NCI-H146 treated with DMSO at 0.1 percent for 48 hours (cell line): ENCODE data around the gene AKAP8.
"Not testable (repeated sequence)": the region's sequence is repeated elsewhere in the genome, so short reads cannot be mapped to it uniquely, and the experiment has no call there.

Source experiments
- DNase-seq: peaks from one replicate; lab custom pipeline; 2025; ENCODE audit not compliant: unreplicated experiment; lab: John Stamatoyannopoulos, UW

The AKAP8 gene

DNA sequence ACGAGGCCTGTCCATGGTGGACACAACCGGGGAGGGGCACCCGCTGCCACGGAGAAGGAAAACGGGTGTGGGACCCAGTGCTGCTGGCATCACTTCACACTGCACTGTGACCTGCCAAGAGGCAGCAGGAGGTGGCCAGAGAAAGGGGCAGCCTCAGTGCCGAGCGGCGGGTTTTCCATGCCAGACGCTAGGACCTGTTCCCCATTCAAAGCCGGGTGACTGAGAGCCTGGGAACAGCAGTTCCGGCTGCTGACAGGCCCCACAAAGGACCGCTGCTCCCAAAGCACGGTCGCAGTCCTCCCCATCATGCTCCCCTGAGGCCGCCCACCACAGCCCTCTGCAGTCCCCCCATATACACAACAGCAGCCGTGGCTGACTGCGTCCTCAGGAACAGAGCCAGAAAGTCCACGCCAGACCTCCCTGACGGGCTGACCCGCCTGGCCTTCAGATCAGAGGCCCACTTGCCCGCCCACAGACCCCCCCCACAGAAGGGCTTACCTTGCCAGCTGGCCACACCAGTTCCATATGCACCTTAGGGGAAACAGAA lies 5.4 kb downstream of the AKAP8 start:
- no peak for DNase-seq

DNA sequence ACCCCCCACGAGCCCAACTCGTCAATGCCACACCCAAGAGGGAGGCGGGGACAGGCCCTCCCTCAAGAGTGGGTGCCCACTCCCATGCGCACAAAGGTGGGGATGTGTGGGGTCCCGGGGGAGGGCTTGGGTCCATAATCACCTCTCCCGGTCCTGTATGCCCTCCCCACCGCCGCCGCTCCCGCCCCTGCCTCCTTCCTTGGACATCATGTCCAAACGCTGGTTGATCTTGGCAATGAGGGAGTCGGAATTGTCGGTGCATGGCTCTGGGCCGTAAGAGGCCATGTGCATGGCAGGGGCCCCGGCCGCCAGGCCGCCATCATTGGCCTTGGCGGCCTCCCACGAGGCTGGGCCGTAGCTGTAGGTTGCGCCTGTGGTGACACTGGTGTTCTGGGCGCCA lies 5.9 kb downstream of the AKAP8 start:
- DNase-seq: no peak

DNA sequence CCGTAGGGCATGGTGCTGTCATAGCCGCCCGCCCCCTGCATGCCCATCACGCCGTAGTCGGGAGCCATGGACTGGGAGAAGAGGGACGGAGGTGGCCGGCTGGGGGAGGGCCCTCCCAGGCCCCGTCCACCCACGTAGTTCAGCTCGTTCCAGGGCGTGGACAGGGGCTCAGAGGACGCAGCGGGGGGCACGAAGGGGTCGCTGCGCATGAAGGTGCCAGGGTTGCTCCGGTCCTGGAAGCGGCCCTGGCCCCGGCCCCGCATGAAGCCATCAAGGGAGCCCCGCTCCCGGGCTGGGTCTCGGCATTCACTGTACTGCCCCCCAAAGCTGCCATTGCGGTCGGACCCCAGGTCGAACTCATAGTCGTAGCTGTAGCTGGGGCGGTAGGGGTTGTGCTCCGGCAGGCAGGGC lies 6.7 kb downstream of the AKAP8 start:
- DNase-seq: no peak

DNA sequence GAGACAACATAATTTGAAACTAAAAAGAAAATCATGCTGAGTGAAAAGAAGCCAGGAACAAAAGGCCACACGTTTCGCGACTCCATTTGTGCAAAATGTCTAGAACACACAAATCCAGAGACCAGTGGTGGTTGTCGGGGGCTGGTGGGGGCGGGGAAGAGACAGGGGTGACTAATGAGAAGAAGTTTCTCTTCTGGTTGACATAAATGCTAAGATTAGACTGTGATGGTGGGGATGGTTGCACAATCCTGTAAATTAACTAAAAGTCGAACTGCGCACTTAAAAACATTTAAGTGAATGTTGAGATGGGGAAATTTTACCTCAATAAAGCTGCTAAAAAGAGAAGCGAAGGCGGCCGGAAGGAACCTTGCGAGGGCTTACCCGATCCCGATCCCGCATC lies 7.1 kb downstream of the AKAP8 start:
- no peak for DNase-seq

DNA sequence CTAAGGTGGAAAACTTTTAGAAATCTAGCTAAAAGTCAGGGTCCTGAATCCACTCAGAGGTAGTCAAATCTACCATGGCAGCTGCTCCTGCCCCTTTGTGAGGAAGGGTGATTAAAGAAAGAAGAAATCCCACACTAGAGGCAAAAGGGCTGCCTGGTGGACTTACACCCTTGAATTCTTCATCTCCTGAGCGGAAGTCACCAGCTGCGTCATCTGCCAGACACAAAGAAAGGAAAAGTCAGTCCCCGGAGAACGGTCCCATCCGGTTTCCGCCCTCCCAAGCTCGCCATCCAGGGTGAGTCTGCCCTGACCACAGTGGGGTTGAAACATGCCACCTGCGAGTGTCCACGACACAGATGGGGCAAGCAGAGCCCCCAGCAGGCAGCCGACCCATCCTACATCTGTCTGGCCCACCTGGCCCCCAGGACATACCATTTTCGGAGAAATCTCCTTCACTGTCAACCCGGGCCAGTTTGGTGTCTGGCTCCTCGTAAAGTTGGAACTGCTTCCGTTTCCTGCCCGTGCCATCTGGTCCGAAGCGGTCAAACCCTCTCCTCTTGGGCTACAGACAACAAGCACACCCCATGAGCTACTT lies 7.7 kb downstream of the AKAP8 start:
- no peak for DNase-seq

DNA sequence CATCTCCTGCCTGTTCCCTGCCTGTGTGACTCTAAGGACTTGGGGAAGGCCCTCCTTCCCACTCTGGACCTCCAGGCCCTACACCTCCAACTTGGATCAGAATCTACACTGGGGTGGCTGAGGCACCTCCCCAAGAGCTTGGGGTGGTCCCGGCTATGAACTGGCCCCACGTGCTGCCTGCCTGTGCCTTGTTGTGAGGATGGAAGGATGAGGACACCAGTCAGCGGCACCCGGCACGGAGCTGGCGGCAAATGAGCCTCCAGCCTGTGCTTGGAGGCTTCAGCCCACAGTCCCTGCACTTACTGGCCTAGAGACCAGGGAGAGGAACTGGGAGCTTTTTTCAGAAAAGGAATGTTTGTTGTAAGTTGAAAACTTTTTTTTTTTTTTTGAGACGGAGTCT lies 8.5 kb downstream of the AKAP8 start:
- no peak for DNase-seq

DNA sequence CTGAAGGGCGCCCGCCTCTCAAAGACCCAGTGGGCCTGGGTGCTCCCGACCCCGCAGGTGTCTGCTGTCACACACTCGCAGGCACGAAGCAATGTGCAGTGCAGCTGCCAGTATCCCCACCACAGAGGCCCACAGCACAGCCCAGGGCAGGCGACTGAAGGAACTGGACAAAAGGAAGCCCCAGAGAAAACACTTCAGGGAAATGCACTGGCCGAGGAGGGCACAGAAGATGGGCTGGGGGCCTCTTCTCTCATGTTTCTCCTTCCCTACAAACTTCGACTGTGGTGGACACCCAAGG lies 10.0 kb downstream of the AKAP8 start:
- no peak for DNase-seq

DNA sequence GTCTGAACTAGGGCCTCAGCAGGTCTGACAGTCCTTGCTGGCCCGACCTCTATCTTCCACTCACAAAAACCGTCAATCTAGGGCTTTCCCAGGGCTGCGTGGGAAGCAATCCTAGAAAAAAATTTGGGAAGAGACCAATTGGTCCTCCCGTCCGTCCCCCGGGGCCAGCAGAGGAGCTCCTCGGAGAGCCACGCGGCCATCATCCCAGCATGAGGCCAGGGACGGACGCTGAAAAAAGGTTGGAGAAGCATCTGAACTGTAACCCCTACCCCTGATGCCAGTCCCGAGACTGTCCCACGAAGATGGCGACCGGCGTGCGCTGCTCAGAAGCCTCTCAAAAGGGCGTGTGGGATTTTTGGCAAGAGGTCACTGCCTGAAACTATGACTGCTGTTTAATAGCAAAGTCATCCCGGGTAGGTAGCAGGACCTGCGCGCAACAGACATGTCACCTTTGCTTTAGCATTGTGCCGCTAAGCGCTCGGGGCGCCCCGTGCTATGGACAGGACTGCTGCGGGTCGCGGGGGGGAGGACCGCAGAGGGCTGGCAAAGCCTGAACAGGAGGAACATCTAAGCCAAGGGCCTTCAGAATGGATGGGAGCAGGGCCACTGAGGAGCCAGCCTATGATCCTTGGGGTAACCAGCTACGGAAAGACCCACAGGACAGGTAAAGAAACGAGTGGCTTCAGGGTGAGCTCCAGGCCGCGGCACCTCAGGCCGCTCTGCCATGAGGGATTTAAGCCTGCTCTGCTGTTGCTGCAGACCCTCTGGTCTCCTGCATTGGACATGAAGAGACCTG lies 10.6 kb downstream of the AKAP8 start:
- no peak for DNase-seq

DNA sequence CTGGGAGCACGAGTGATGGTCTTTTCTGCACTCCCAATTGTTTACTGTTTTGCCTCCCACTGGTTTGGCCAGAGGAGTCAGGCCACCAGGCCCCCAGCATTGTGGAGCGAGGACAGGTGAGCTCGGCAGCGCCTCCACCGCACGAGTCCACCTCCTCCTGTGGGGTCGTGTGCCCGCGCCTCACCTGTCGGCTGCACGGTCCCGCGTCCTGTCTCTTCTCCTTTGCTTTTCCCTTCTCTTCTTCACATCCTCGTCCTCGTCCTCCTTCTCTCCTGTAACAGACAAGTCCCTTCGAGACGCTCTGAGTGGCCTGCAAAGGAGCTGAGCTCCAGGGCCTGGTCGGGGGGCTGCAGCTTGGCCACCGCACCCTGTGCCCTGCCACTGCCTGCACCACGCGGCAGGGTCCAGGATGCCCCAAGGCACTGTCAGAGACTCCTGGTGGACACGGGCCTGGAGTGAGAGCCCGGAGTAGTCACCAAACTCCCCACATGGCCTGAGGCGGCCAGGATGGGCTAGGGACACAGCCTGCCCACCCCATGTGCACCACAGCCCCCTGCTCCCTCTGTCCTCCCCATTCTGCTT lies 11.4 kb downstream of the AKAP8 start:
- no peak for DNase-seq

DNA sequence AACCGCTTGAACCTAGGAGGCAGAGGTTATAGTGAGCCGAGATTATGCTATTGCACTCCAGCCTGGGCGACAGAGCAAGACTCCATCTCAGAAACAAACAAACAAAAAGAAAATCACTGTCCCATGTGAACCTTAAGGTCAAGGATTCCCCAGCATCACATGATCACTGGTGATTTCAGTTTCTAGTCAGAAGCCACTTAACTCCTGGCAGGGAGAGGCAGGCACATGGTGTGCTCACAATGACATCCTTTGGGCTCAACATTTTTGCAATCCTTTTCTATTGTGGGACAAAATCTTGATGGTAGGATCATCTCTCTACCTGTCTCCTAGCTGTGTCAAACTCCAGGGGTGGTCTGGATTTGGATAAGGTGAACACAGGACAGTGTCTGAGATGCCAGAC lies 12.1 kb downstream of the AKAP8 start:
- no peak for DNase-seq

DNA sequence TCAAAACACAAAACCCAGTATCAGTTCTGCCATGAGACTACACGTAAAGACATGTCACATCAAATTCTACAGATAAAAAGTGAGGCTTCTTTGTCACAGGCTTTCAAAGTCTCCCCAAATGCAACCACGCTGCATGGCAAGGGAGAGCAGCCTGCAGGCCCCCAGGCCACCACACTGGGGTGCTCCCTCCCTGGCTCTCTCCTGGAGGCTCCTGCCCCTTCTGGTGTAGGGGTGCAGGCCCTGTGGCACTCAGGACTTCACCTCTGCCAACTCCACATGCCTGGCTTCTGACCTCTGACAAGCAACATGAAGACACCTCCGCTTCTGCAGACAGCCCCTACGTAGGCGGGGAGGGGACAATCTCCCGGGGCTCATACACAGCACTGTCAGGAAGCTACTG lies 14.3 kb downstream of the AKAP8 start:
- DNase-seq: no peak

DNA sequence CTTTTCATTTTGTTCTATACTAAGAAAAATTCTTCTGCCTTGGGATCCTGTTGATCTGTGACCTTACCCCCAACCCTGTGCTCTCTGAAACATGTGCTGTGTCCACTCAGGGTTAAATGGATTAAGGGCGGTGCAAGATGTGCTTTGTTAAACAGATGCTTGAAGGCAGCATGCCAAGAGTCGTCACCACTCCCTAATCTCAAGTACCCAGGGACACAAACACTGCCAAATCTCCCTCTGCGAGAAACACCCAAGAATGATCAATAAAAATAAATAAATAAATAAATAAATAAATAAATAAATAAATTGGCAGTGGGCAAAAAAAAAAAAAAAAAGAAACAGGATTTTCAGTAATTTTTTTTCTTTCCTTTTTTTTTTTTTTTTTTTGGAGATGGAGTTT lies 15.8 kb downstream of the AKAP8 start:
- not testable (repeated sequence) for DNase-seq

DNA sequence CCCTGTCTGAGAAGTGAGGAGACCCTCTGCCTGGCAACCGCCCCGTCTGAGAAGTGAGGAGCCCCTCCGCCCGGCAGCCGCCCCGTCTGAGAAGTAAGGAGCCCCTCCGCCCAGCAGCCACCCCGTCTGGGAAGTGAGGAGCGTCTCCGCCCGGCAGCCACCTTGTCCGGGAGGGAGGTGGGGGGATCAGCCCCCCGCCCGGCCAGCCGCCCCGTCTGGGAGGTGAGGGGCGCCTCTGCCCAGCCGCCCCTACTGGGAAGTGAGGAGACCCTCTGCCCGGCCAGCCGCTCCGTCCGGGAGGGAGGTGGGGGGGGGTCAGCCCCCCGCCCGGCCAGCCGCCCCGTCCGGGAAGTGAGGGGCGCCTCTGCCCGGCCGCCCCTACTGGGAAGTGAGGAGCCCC lies 16.5 kb downstream of the AKAP8 start:
- DNase-seq: not testable (repeated sequence)

DNA sequence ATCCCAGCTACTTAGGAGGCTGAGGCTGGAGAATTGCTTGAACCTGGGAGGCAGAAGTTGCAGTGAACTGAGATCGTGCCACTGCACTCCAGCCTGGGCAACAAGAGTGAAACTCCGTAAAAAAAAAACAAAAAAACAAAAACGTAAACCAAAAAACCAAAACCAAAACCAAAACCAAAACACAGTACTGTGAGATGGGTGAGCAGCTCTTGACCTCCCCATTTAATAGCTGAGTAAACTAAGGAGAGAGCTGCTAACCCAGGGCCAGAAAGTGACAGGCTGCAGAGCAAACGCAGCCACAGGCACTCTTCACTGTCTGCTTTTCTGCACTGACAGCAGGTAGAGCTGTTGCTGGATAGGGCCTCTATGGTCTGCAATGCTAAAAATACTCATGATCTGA lies 19.6 kb downstream of the AKAP8 start:
- DNase-seq: not testable (repeated sequence)

DNA sequence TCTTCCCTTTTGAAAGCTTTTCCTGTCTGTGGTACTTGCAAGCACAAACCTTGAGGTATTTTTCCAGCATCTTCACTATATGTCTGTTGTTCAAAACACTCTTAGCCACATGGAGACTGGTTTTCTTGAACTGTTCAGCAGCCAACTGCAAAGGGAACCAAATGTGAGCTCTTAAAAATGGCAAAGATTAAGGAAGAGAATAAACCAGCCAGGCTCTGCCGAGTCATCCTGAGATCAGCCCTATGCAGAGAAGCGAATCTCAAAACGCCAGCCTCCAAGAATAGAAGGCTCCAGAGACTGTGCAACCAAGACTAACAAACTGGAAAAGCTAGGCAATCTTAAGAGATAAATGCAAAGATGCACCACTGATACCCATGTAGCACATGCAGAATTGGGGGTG lies 20.7 kb downstream of the AKAP8 start:
- no peak for DNase-seq

DNA sequence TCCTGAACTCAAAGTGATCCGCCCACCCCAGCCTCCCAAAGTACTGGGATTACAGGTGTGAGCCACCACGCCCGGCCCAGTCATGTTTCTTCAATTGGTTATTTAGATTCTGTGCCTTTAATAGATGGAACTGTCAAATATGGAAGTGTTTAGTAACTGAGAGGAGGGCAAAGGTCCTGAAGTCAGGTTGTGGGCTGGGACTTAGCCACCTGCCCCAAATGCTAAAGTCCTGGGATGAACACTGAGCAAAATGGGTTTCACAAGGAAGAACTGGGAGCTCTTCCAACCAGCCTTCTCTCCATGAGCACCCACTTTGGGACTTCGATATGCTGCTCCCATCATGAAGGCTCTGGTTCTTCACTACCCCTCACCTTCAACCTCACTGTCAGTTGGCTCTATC lies 21.7 kb downstream of the AKAP8 start:
- DNase-seq: no peak

DNA sequence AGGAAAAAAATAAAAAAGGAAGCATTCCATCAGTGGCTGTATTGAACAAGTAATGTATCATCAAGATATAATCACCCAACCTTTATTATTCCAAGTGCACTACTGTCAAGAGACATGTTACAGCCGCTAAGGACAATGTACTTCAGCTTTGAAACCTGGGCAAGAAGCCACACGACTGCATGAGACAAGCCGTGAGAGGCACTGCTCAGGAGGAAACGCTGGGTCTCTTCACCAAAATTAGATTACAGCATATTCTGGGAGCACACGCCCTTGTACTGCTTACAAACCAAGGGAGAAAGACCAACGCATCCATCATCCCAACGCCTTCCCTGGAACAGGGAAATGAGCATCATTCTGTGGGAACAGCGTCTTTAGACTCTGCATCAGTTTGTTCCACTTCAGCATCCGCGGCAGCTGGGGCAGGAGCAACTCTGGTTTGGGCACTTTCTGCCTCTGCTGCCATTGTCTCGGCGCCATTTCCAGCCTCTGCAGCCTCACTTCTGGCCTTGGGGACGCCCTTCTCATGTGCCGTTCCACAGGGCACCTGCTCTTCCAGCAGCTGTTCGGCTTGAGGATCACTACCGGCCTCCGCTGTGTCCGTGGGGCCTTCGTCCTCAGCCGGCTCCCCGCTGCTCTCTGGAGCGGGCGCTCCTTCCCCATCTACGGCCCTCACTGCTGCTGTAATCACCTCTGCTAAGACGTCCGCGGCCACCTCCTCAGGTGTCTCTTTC lies 24.9 kb downstream of the AKAP8 start:
- no peak for DNase-seq

DNA sequence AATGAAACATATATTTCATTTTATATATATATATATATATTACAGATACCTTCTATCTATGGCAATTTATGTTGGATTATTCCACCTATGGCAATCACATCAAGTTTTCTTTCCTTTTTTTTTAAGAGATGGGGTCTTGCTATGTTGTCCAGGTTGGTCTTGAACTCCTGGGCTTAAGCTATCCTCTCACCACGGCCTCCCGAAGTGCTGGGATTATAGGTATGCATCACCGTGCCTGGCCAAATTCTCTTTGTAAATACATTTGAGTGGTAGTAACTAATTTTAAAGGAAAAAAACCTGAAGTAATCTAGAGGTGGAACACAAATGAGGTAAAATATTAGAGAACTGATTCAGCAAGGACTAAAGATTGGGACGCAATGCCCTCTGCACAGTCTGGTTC lies 25.7 kb downstream of the AKAP8 start:
- DNase-seq: no peak

DNA sequence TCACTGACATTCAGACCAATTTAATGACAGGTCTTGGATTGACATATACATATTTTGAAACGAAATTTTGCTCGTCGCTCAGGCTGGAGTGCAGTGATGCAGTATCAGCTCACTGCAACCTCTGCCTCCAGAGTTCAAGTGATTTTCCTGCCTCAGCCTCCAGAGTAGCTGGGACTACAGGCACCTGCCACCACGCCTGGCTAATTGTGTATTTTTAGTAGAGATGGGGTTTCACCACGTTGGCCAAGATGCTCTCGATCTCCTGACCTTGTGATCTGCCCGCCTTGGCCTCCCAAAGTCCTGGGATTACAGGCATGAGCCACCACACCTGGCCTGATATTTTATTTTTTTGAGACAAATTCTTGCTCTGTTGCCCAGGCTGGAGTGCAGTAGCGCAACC lies 27.1 kb downstream of the AKAP8 start:
- not testable (repeated sequence) for DNase-seq

DNA sequence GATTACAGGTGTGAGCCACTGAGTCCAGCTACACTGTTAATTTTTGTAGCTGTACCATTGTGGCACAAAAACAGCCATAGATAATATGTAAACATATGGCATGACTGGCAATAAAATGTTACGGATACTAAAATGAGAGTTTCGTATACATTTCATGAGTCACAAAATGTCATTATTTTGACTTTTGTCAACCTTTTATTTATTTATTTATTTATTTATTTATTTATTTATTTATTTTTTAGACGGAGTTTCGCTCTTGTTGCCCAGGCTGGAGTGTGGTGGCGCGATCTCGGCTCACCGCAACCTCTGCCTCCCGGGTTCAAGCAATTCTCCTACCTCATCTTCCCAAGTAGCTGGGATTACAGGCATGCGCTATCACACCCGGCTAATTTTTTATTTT lies 38.3 kb downstream of the AKAP8 start:
- DNase-seq: not testable (repeated sequence)

DNA sequence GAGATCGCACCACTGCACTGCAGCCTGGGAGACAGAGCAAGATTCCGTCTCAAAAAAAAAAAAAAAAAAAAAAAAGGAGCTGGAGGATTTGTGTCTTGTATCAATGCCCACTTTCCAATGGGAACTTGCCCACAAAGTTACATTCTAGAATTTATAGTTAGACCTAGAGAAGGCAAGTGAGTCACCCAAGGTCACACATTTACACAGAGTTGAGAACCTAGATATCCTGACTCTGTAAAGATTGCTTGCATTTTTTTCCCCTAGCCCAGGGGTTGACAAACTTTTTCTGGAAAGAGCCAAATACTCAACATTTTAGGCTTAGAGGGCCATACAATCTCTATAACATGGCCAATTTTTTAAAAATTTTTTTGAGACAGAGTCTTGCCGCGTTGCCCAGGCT lies 39.5 kb downstream of the AKAP8 start:
- no peak for DNase-seq

DNA sequence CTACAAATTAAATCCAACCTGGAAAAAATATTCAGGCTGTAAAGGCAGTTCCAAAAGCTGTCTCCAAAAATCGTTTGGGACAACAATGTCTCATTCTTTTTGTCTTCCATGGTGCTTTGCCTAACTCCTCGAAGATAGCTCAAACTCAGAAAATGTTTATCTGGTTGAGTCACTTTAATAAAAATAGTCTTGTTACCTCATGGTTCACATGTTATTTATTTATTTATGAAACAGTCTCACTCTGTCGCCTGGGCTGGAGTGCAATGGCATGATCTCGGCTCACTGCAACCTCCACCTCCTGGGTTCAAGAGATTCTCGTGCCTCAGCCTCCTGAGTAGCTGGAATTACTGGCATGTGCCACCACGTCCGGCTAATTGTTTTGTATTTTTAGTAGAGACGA lies 42.4 kb downstream of the AKAP8 start:
- DNase-seq: no peak
